ENCODE data around the gene LRRN3. TPM values are rescaled to one million over a fixed set of nuclear protein-coding genes. Genes with fewer than 3 reads are reported as not detected.

LRRN3 gene
- total and polyA plus RNA-seq, 2 donors (not counting 1 experiment from before 2014, with no cell fraction given), result 1.8 to 3.9 TPM

DNA sequence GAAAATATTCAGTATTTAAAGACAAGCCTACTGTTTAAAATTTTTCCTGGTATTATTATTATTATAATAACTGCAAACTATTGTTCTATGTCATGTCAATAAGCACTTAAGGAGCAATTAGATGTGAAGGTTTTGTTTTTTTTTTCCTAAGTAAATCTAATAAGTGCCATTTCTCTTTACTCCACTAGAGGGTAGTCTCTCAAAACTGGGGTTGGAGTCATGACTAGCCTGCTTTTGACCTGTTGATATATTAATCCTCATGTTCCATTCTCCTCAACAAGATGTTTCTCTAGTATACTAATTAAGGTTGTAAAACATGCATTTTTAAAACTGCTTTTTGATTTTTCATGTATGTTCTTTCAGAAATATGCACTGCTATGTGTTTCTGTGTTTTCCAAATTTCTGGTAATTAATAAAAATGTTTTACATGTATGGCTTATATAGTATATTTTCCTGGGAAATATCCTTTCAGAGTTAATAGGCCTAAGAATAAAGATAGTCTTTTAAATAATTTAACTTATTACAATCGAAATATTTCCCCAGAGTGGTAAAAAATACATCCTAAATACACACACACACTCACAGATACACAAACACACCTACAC is 1.0 kb upstream of the LRRN3 start:
- Histone ChIP-seq H3K79me2 (ENCODE audit: control insufficient read depth, insufficient read depth, low read length) (no peaks in the 10 kb centered on the region), H3K9ac (ENCODE audit: insufficient read depth, low read length) (no peak overlapping the region), H3K27ac (ENCODE audit: insufficient read depth, low read length) (no peak overlapping the region), H3K36me3 (ENCODE audit: control insufficient read depth, insufficient read depth, low read length) (no peaks in the 10 kb centered on the region), H3K9me3 (ENCODE audit: control insufficient read depth, insufficient read depth, low read depth, low read length) (no peaks in the 10 kb centered on the region), H4K20me1 (ENCODE audit: control insufficient read depth, extremely low read depth, insufficient read depth, low read length) (peaks cover 2% of the 10 kb centered on the region), H3K4me3 (replicated peaks in 1 of 4; ENCODE audit: control extremely low read depth in 1 of 4, insufficient read depth in 1 of 4, low read depth in 3 of 4, low read length in 4 of 4) (no peak overlapping the region), H2AFZ (ENCODE audit: low read length) (no peak overlapping the region), H3K4me2 (ENCODE audit: extremely low read depth, insufficient read depth, low read length) (no peak overlapping the region), H3K4me1 (ENCODE audit: control insufficient read depth, extremely low read depth, insufficient read depth, low read length) (no peaks in the 10 kb centered on the region), H3K27me3 (ENCODE audit: control insufficient read depth, insufficient read depth, low read length) (no peaks in the 10 kb centered on the region)
- TF ChIP-seq, protein P1, sequence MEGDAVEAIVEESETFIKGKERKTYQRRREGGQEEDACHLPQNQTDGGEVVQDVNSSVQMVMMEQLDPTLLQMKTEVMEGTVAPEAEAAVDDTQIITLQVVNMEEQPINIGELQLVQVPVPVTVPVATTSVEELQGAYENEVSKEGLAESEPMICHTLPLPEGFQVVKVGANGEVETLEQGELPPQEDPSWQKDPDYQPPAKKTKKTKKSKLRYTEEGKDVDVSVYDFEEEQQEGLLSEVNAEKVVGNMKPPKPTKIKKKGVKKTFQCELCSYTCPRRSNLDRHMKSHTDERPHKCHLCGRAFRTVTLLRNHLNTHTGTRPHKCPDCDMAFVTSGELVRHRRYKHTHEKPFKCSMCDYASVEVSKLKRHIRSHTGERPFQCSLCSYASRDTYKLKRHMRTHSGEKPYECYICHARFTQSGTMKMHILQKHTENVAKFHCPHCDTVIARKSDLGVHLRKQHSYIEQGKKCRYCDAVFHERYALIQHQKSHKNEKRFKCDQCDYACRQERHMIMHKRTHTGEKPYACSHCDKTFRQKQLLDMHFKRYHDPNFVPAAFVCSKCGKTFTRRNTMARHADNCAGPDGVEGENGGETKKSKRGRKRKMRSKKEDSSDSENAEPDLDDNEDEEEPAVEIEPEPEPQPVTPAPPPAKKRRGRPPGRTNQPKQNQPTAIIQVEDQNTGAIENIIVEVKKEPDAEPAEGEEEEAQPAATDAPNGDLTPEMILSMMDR (conservative IDR thresholded peaks at IDR 0.05 in 1 of 2, IDR thresholded peaks at IDR 0.05 in 1 of 2; ENCODE audit: low read depth in 1 of 2, low read length in 2 of 2), result peak; percentile 75 to 76
- no peak for TF ChIP-seq EZH2 (IDR thresholded peaks at IDR 0.05; ENCODE audit: low read length, missing control alignments)
- peak; percentile 44 to 74 for DNase-seq (ENCODE audit: low read depth in 2 of 2)

DNA sequence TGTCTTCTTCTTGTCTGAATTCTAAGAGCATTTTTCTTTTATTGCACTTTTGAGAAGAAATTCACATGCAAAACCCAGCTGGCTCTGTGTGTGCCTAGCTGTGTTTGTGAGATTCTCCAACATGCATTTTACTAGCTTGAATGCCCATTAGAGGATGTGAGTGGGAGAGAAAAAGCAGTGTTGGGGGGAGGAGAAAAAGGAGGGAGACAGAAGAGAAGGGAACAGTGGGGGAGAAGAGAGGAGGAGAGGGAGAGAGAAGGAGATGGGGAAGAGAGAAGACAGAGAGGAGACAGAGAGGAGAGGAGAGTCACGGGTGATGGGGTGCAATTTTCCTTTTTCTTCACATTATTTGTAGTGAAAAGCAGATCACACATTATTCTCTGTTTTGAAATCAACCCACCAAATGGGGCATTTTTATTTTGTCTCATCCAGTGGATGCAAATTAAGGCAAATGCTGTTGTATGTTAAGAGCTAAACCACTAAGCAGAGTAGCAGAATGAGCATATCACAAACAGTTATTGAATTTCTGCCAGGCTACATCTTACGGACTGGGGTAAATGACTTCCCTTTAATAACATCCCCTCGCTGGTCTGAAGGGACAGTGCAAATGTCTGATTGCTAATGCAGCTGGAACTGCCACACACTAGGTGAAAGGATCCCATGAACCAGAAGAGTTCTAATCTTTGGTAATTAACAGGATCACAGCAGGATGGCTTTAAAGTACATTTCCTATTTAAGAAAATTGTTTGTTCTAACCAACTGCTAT is 849 bp downstream of the LRRN3 start:
- Histone ChIP-seq H3K36me3 (ENCODE audit: control insufficient read depth, insufficient read depth, low read length) (no peaks in the 10 kb centered on the region), H3K9me3 (ENCODE audit: control insufficient read depth, insufficient read depth, low read depth, low read length) (no peaks in the 10 kb centered on the region), H3K4me3 (replicated peaks in 1 of 4; ENCODE audit: control extremely low read depth in 1 of 4, insufficient read depth in 1 of 4, low read depth in 3 of 4, low read length in 4 of 4) (peak overlapping the region; percentile 20 to 80 (median 58)), H3K79me2 (ENCODE audit: control insufficient read depth, insufficient read depth, low read length) (no peaks in the 10 kb centered on the region), H3K4me2 (ENCODE audit: extremely low read depth, insufficient read depth, low read length) (peak overlapping the region; percentile 87), H3K9ac (ENCODE audit: insufficient read depth, low read length) (no peak overlapping the region), H3K27ac (ENCODE audit: insufficient read depth, low read length) (no peak overlapping the region), H4K20me1 (ENCODE audit: control insufficient read depth, extremely low read depth, insufficient read depth, low read length) (peaks cover 2% of the 10 kb centered on the region), H3K27me3 (ENCODE audit: control insufficient read depth, insufficient read depth, low read length) (no peaks in the 10 kb centered on the region), H3K4me1 (ENCODE audit: control insufficient read depth, extremely low read depth, insufficient read depth, low read length) (no peaks in the 10 kb centered on the region), H2AFZ (ENCODE audit: low read length) (peak overlapping the region; percentile 12)
- DNase-seq (ENCODE audit: low read depth in 2 of 2), result no peak
- TF ChIP-seq EZH2 (IDR thresholded peaks at IDR 0.05; ENCODE audit: low read length, missing control alignments), result no peak
- TF ChIP-seq, protein P1 (conservative IDR thresholded peaks at IDR 0.05 in 1 of 2, IDR thresholded peaks at IDR 0.05 in 1 of 2; ENCODE audit: low read depth in 1 of 2, low read length in 2 of 2), result no peak

DNA sequence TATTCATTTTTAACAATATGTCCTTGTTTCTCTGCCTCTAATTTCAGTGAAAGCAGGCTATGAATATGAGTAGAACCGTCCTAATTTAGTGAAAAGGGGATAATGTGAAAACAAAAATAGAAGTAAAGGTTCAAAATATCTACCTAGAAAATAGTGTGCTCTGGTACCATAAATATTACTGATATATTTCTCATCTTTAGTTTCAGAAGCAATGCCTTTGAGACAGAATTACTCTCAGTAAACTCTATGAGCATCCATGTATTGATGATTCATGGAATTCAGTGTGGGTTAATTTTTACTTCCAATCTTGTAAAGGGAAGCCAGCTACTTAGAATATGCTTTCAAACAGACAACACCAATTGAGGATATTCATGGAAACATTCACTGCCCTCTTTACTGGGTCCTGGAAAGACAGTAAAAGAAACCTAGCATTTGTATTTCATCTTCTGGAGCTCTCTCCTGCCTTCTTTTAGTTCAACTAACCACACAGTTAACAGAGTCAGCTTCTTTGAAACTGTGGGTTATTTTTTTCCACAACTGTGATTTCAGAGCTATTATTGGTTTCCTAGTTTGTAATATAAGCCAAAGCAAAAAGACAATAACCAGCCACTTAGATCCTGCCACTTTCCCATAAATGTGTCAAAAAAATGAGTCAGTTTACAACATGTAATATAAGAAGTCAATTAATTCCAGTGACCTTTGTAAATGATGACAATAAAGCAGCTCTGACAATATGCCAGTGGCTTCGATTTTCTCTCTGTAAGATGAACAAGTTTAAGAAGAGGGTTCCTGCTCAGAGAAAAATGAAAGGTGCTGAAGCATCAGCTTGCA is 1.7 kb downstream of the LRRN3 start:
- Histone ChIP-seq H3K4me3 (replicated peaks in 1 of 4; ENCODE audit: control extremely low read depth in 1 of 4, insufficient read depth in 1 of 4, low read depth in 3 of 4, low read length in 4 of 4) (peak overlapping the region in 3 of 4 experiments; percentile 9 to 80 (median 61)), H3K79me2 (ENCODE audit: control insufficient read depth, insufficient read depth, low read length) (no peaks in the 10 kb centered on the region), H3K27me3 (ENCODE audit: control insufficient read depth, insufficient read depth, low read length) (no peaks in the 10 kb centered on the region), H3K9ac (ENCODE audit: insufficient read depth, low read length) (no peak overlapping the region), H3K4me2 (ENCODE audit: extremely low read depth, insufficient read depth, low read length) (peak overlapping the region; percentile 87), H3K36me3 (ENCODE audit: control insufficient read depth, insufficient read depth, low read length) (no peaks in the 10 kb centered on the region), H4K20me1 (ENCODE audit: control insufficient read depth, extremely low read depth, insufficient read depth, low read length) (peaks cover 2% of the 10 kb centered on the region), H3K27ac (ENCODE audit: insufficient read depth, low read length) (no peak overlapping the region), H3K9me3 (ENCODE audit: control insufficient read depth, insufficient read depth, low read depth, low read length) (no peaks in the 10 kb centered on the region), H3K4me1 (ENCODE audit: control insufficient read depth, extremely low read depth, insufficient read depth, low read length) (no peaks in the 10 kb centered on the region), H2AFZ (ENCODE audit: low read length) (peak overlapping the region; percentile 12)
- DNase-seq (ENCODE audit: low read depth in 2 of 2), result no peak
- TF ChIP-seq, protein P1 (conservative IDR thresholded peaks at IDR 0.05 in 1 of 2, IDR thresholded peaks at IDR 0.05 in 1 of 2; ENCODE audit: low read depth in 1 of 2, low read length in 2 of 2), result no peak
- TF ChIP-seq EZH2 (IDR thresholded peaks at IDR 0.05; ENCODE audit: low read length, missing control alignments), result no peak

Data from fibroblast of lung (primary cell).